OCI-LY3 (cell line): Measurements from ENCODE around the gene PDGFA.

ENCODE experiments used
- H2AFZ ChIP-seq: fragments of 200-600, 300-600 bp; shearing (Covaris generic); 2 replicates; pipeline ENCODE4 v1.6.0; 2014; ENCODE audit warnings: antibody characterized with exemption, low read depth, low read length
- H3K27ac ChIP-seq: fragments of 200-600, 300-600 bp; sonication (generic); 2 replicates; pipeline ENCODE4 v1.5.1; 2014; ENCODE audit warnings: mild to moderate bottlenecking, low read length, moderate library complexity, mixed read lengths
- H3K27me3 ChIP-seq: fragments of 200-600, 300-600 bp; sonication (generic); 2 replicates; pipeline ENCODE4 v1.6.1; 2014; ENCODE audit warnings: low read depth, low read length, mixed read lengths
- H3K36me3 ChIP-seq: fragments of 200-600, 300-600 bp; sonication (generic); replicated peaks from 2 replicates; pipeline ENCODE3; 2014; ENCODE audit warnings: low read depth, low read length, mixed read lengths
- H3K4me1 ChIP-seq: fragments of 300-600, 200-600 bp; sonication (generic); 2 replicates; pipeline ENCODE4 v1.6.1; 2014; ENCODE audit warnings: low read length, mixed read lengths
- H3K4me2 ChIP-seq: fragments of 200-600, 300-600 bp; sonication (generic); 2 replicates; pipeline ENCODE4 v1.6.1; 2014; ENCODE audit warnings: low read length, mixed read lengths
- H3K4me3 ChIP-seq: fragments of 300-600, 200-600 bp; sonication (generic); 2 replicates; pipeline ENCODE4 v1.5.1; 2014; ENCODE audit warnings: antibody characterized with exemption, mild to moderate bottlenecking, low read length, moderate library complexity
- H3K79me2 ChIP-seq: fragments of 300-600, 200-600 bp; shearing (Covaris generic); 2 replicates; pipeline ENCODE4 v1.6.1; 2014; ENCODE audit warnings: mild to moderate bottlenecking, low read length, mixed read lengths
- H3K9ac ChIP-seq: fragments of 300-600, 200-600 bp; shearing (Covaris generic); 2 replicates; pipeline ENCODE4 v1.6.0; 2014; ENCODE audit warnings: mild to moderate bottlenecking, low read length, moderate library complexity
- H3K9me3 ChIP-seq: fragments of 200-600, 300-600 bp; shearing (Covaris generic); 2 replicates; pipeline ENCODE4 v1.6.1; 2014; ENCODE audit warnings: low read length, mixed read lengths; ENCODE audit not compliant: insufficient read depth
- H4K20me1 ChIP-seq: fragments of 200-600, 300-600 bp; sonication (generic); 2 replicates; pipeline ENCODE4 v1.6.1; 2016; ENCODE audit warnings: low read length, mixed read lengths; ENCODE audit not compliant: insufficient read depth
- EZH2phosphoT487 ChIP-seq: fragments of 200-600 bp; shearing (Covaris generic); IDR thresholded peaks from 2 replicates; pipeline ENCODE4 v1.6.1; 2018; ENCODE audit warnings: antibody characterized with exemption, mixed run types, low read depth
- TF ChIP-seq, protein P1 (sequence below): fragments of 200-600, 300-600 bp; sonication (generic); IDR thresholded peaks from 2 replicates; pipeline ENCODE4 v1.5.1; 2014; ENCODE audit warnings: antibody characterized with exemption, low read length, low read depth

Gene PDGFA

DNA sequence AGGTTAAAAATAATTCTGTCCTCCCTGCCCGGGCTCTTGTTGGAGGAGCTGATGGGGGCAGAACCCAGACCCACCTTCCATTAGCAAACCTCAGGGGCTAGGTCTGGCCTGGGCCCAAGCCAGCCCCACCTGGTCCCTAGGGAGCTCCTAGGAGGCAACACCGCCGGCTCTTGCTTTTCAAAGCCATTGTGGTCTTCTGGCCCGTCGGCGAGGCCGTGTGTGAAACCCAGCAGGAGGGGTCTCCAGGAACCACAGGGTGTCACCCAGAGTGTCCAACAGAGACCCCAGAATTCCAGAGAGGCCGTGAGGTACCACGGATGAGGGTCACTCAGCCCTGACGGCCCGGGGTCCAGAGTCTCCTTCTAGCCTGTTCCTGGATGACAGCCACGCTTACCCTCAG, 16.6 kb upstream of the PDGFA start:
- Histone ChIP-seq H3K9ac (no peak overlapping the region), H3K4me3 (no peak overlapping the region), H3K79me2 (no peaks in the 10 kb centered on the region), H3K4me1 (no peaks in the 10 kb centered on the region), H3K9me3 (no peaks in the 10 kb centered on the region), H3K27me3 (no peaks in the 10 kb centered on the region), H3K4me2 (no peak overlapping the region), H3K27ac (no peak overlapping the region), H2AFZ (no peak overlapping the region), H4K20me1 (no peaks in the 10 kb centered on the region), H3K36me3 (no peaks in the 10 kb centered on the region)
- no peak for TF ChIP-seq EZH2phosphoT487
- TF ChIP-seq, protein P1, sequence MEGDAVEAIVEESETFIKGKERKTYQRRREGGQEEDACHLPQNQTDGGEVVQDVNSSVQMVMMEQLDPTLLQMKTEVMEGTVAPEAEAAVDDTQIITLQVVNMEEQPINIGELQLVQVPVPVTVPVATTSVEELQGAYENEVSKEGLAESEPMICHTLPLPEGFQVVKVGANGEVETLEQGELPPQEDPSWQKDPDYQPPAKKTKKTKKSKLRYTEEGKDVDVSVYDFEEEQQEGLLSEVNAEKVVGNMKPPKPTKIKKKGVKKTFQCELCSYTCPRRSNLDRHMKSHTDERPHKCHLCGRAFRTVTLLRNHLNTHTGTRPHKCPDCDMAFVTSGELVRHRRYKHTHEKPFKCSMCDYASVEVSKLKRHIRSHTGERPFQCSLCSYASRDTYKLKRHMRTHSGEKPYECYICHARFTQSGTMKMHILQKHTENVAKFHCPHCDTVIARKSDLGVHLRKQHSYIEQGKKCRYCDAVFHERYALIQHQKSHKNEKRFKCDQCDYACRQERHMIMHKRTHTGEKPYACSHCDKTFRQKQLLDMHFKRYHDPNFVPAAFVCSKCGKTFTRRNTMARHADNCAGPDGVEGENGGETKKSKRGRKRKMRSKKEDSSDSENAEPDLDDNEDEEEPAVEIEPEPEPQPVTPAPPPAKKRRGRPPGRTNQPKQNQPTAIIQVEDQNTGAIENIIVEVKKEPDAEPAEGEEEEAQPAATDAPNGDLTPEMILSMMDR = no peak

DNA sequence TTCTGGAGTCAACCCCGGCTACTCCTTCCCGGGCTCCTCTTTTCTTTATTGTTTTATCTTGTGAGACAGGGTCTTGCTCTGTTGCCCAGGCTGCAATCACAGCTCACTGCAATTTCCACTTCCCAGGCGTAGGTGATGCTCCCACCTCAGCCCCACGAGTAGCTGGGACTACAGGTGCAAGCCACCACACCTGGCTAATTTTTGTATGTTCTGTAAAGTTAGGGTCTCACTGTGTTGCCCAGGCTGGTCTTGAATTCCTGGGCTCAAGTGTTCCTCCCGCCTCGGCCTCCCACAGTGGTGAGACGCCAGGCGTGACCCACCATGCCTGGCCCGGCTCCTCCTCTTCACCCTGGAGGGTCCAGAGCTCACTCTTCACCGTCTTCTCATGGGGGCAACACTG, 15.3 kb upstream of the PDGFA start:
- no peak overlapping the region for H2AFZ ChIP-seq
- no peak overlapping the region for H3K9ac ChIP-seq
- no peak overlapping the region for H3K27ac ChIP-seq
- no peaks in the 10 kb centered on the region for H3K27me3 ChIP-seq
- no peak overlapping the region for H3K4me3 ChIP-seq
- no peaks in the 10 kb centered on the region for H4K20me1 ChIP-seq
- no peak overlapping the region for H3K4me2 ChIP-seq
- no peaks in the 10 kb centered on the region for H3K79me2 ChIP-seq
- H3K4me1 ChIP-seq = no peaks in the 10 kb centered on the region
- TF ChIP-seq, protein P1 = no peak
- TF ChIP-seq EZH2phosphoT487 = no peak
- no peaks in the 10 kb centered on the region for H3K9me3 ChIP-seq
- H3K36me3 ChIP-seq = no peaks in the 10 kb centered on the region

DNA sequence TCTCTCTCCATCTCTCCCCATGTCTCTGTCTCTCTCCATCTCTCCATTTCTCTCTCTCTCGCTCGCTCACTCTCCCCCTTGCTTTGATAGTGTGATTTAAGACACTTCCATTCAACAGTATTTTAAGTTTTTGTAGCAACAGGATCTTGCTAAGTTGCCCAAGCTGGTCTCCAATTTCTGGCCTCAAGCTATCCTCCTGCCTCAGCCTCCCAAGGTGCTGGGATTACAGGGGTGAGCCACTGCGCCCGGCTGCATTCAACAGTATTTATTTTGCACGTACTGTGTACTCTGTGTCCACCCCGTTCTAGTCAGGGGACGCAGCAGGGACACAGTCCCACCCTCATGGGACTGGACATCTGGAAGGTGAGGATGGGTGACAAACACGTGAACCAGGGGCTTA, 14.4 kb upstream of the PDGFA start:
- H3K4me3 ChIP-seq = no peak overlapping the region
- H3K27ac ChIP-seq = no peak overlapping the region
- no peaks in the 10 kb centered on the region for H3K36me3 ChIP-seq
- H3K27me3 ChIP-seq = no peaks in the 10 kb centered on the region
- TF ChIP-seq EZH2phosphoT487 = no peak
- TF ChIP-seq, protein P1 = no peak
- no peak overlapping the region for H2AFZ ChIP-seq
- no peak overlapping the region for H3K4me2 ChIP-seq
- H3K4me1 ChIP-seq = no peaks in the 10 kb centered on the region
- H3K9ac ChIP-seq = no peak overlapping the region
- no peaks in the 10 kb centered on the region for H3K79me2 ChIP-seq
- no peaks in the 10 kb centered on the region for H4K20me1 ChIP-seq
- H3K9me3 ChIP-seq = no peaks in the 10 kb centered on the region

DNA sequence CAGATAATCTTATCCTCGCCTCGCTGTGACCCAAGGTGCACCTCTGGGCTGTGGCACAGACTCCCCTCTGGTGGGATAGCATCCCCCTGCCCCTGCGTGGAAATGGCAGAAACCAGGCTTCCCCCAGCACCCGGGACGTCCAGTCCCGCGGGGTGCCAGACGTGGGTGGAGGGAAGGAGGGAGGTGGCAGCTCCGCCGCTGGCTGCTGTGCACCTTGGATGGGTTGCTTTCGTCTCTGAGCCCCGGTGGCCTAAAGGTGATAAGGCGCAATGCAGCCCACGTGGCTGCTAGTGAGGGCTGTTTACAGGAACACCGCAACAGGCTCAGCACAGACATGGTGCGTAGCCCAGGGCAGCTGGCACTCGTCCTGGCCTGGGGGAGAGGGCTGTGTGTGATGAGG, 13.6 kb upstream of the PDGFA start:
- Histone ChIP-seq H3K27ac (no peak overlapping the region), H3K36me3 (no peaks in the 10 kb centered on the region), H3K9me3 (no peaks in the 10 kb centered on the region), H3K4me1 (no peaks in the 10 kb centered on the region), H3K9ac (no peak overlapping the region), H2AFZ (no peak overlapping the region), H3K79me2 (no peaks in the 10 kb centered on the region), H3K4me3 (no peak overlapping the region), H3K27me3 (no peaks in the 10 kb centered on the region), H3K4me2 (no peak overlapping the region), H4K20me1 (no peaks in the 10 kb centered on the region)
- TF ChIP-seq EZH2phosphoT487 = no peak
- TF ChIP-seq, protein P1 = no peak
